HepG2 (cell line): ENCODE results near the gene POLR3K. TPM values are rescaled to one million over a fixed set of nuclear protein-coding genes. Genes with fewer than 3 reads are reported as not detected.

Experiments used
- CBX5 ChIP-seq: sonication (generic); formaldehyde crosslinking; IDR thresholded peaks from 2 replicates; pipeline ENCODE4 v1.4.0; 2020; ENCODE audit warnings: missing genetic modification reagents, borderline replicate concordance
- GLI4 ChIP-seq: sonication (generic); formaldehyde crosslinking; IDR thresholded peaks from 2 replicates; pipeline ENCODE4 v1.5.1; 2020; ENCODE audit warnings: missing genetic modification reagents, mild to moderate bottlenecking, moderate library complexity, borderline replicate concordance
- JUND ChIP-seq: sonication (generic); formaldehyde crosslinking; IDR thresholded peaks from 2 replicates; pipeline ENCODE4 v1.8.0; 2022; ENCODE audit warnings: mild to moderate bottlenecking, missing genetic modification reagents
- LCORL ChIP-seq, 2 experiments: fragments of 450-650 bp in 1 of 2; sonication (generic) in 1 of 2; formaldehyde crosslinking in 1 of 2; IDR thresholded peaks; 2 replicates each; pipeline versions ENCODE4 v1.5.0 to v1.6.1; 2017 to 2020; ENCODE audit warnings: antibody characterized with exemption in 1 of 2, missing genetic modification reagents in 1 of 2
- NFYC ChIP-seq: IDR thresholded peaks from 2 replicates; pipeline ENCODE4 v1.6.1; 2016; ENCODE audit warnings: missing genetic modification reagents, missing compliant biosample characterization
- NRL ChIP-seq: sonication (generic); formaldehyde crosslinking; IDR thresholded peaks from 2 replicates; pipeline ENCODE4 v1.5.0; 2020; ENCODE audit warnings: missing genetic modification reagents, mild to moderate bottlenecking, moderate library complexity, borderline replicate concordance
- RBM39 ChIP-seq: fragments of 200-400 bp; formaldehyde crosslinking; IDR thresholded peaks from one replicate; pipeline ENCODE4 v1.6.1; 2018; ENCODE audit warnings: antibody characterized with exemption, mild to moderate bottlenecking, low read depth, low read length; ENCODE audit not compliant: poor library complexity, severe bottlenecking
- RCOR2 ChIP-seq: IDR thresholded peaks from 2 replicates; pipeline ENCODE4 v1.6.1; 2016; ENCODE audit warnings: missing biosample characterization, missing genetic modification reagents
- ZIK1 ChIP-seq: sonication (generic); formaldehyde crosslinking; IDR thresholded peaks from 2 replicates; pipeline ENCODE4 v1.5.0; 2020; ENCODE audit warnings: mild to moderate bottlenecking, low read depth, missing genetic modification reagents, borderline replicate concordance
- ZMYM3 ChIP-seq: sonication (generic); formaldehyde crosslinking; IDR thresholded peaks from 2 replicates; pipeline ENCODE4 v1.5.1; 2020; ENCODE audit warnings: mild to moderate bottlenecking, missing genetic modification reagents
- ZNF543 ChIP-seq: sonication (generic); formaldehyde crosslinking; IDR thresholded peaks from 2 replicates; pipeline ENCODE4 v1.4.0; 2020; ENCODE audit warnings: mild to moderate bottlenecking, missing genetic modification reagents
- polyA plus RNA-seq, 8 experiments: library from polyadenylated mRNA; depleted of rRNA in 3 of 8; stranded (reverse) in 7 of 8; unstranded in 1 of 8; fragments of >200 nt; fragmentation: Illumina TruSeq in 4 of 8; extraction: Trizol in 4 of 8; gene quantifications; 2 replicates each; pipeline versions ENCODE4 v1.2.1 to v1.2.3, GENCODE V29; 2011 to 2016; ENCODE audit warnings: low read depth in 4 of 8, missing spikeins in 1 of 8, mixed read lengths in 1 of 8; ENCODE audit not compliant: insufficient read depth in 1 of 8
- total RNA-seq, 5 experiments: library from RNA; depleted of rRNA; stranded (reverse); fragments of >200 nt; fragmentation: Illumina TruSeq; extraction: Trizol; gene quantifications; 2 replicates each; pipeline ENCODE4 v1.2.3, GENCODE V29; 2016; ENCODE audit warnings: low read depth in 1 of 5
- TF ChIP-seq, protein P1 (sequence below): sonication (generic); formaldehyde crosslinking; IDR thresholded peaks from 2 replicates; pipeline ENCODE4 v1.4.0; 2020; ENCODE audit warnings: missing genetic modification reagents
- TF ChIP-seq, protein P2 (sequence below): sonication (generic); formaldehyde crosslinking; IDR thresholded peaks from 2 replicates; pipeline ENCODE4 v1.5.0; 2020; ENCODE audit warnings: mild to moderate bottlenecking, missing genetic modification reagents, borderline replicate concordance
- TF ChIP-seq, protein P3 (sequence below): sonication (generic); formaldehyde crosslinking; IDR thresholded peaks from 2 replicates; pipeline ENCODE4 v1.4.0; 2020; ENCODE audit warnings: missing genetic modification reagents
- TF ChIP-seq, protein P4 (sequence below): sonication (generic); formaldehyde crosslinking; IDR thresholded peaks from 2 replicates; pipeline ENCODE4 v1.4.0; 2020; ENCODE audit warnings: missing genetic modification reagents
- TF ChIP-seq, protein P5 (sequence below): sonication (generic); formaldehyde crosslinking; IDR thresholded peaks from 2 replicates; pipeline ENCODE4 v1.4.0; 2020; ENCODE audit warnings: missing genetic modification reagents

Gene POLR3K
- total and polyA plus RNA-seq, 2 of the 13 experiments (the other 11 are each of a cell fraction or from before 2014, with no cell fraction given), result 14.8 to 18.8 TPM

GRCh38 chr16:72561-73548, 19.4 kb upstream of the POLR3K start, which contains the start of gene RHBDF1 (continued):
- TF ChIP-seq ZMYM3 (peak; percentile 97), LCORL (IDR thresholded peaks at IDR 0.05) (no peak), LCORL (CRISPR knock-in tag; IDR thresholded peaks at IDR 0.05) (peak; percentile 55; the same call in 1 of the 2 replicates), RCOR2 (peak; percentile 62; the same call in 1 of the 2 replicates), ZNF543 (peak; percentile 99), CBX5 (CRISPR knock-in tag) (no peak), NFYC (CRISPR knock-in tag) (no peak), NRL (CRISPR knock-in tag) (peak; percentile 24; the same call in 1 of the 2 replicates), JUND (CRISPR knock-in tag) (peak; percentile 98), GLI4 (CRISPR knock-in tag) (no peak), RBM39 (peak; percentile 68), ZIK1 (CRISPR knock-in tag) (0 out of 2 replicates have a peak, but pooled peaks have one; percentile 38)
- TF ChIP-seq, protein P1, sequence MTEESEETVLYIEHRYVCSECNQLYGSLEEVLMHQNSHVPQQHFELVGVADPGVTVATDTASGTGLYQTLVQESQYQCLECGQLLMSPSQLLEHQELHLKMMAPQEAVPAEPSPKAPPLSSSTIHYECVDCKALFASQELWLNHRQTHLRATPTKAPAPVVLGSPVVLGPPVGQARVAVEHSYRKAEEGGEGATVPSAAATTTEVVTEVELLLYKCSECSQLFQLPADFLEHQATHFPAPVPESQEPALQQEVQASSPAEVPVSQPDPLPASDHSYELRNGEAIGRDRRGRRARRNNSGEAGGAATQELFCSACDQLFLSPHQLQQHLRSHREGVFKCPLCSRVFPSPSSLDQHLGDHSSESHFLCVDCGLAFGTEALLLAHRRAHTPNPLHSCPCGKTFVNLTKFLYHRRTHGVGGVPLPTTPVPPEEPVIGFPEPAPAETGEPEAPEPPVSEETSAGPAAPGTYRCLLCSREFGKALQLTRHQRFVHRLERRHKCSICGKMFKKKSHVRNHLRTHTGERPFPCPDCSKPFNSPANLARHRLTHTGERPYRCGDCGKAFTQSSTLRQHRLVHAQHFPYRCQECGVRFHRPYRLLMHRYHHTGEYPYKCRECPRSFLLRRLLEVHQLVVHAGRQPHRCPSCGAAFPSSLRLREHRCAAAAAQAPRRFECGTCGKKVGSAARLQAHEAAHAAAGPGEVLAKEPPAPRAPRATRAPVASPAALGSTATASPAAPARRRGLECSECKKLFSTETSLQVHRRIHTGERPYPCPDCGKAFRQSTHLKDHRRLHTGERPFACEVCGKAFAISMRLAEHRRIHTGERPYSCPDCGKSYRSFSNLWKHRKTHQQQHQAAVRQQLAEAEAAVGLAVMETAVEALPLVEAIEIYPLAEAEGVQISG (CRISPR knock-in tag), result peak; percentile 15; the same call in 1 of the 2 replicates
- TF ChIP-seq, protein P2, sequence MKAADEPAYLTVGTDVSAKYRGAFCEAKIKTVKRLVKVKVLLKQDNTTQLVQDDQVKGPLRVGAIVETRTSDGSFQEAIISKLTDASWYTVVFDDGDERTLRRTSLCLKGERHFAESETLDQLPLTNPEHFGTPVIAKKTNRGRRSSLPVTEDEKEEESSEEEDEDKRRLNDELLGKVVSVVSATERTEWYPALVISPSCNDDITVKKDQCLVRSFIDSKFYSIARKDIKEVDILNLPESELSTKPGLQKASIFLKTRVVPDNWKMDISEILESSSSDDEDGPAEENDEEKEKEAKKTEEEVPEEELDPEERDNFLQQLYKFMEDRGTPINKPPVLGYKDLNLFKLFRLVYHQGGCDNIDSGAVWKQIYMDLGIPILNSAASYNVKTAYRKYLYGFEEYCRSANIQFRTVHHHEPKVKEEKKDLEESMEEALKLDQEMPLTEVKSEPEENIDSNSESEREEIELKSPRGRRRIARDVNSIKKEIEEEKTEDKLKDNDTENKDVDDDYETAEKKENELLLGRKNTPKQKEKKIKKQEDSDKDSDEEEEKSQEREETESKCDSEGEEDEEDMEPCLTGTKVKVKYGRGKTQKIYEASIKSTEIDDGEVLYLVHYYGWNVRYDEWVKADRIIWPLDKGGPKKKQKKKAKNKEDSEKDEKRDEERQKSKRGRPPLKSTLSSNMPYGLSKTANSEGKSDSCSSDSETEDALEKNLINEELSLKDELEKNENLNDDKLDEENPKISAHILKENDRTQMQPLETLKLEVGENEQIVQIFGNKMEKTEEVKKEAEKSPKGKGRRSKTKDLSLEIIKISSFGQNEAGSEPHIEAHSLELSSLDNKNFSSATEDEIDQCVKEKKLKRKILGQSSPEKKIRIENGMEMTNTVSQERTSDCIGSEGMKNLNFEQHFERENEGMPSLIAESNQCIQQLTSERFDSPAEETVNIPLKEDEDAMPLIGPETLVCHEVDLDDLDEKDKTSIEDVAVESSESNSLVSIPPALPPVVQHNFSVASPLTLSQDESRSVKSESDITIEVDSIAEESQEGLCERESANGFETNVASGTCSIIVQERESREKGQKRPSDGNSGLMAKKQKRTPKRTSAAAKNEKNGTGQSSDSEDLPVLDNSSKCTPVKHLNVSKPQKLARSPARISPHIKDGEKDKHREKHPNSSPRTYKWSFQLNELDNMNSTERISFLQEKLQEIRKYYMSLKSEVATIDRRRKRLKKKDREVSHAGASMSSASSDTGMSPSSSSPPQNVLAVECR, result peak; percentile 38; the same call in 1 of the 2 replicates
- TF ChIP-seq, protein P3, sequence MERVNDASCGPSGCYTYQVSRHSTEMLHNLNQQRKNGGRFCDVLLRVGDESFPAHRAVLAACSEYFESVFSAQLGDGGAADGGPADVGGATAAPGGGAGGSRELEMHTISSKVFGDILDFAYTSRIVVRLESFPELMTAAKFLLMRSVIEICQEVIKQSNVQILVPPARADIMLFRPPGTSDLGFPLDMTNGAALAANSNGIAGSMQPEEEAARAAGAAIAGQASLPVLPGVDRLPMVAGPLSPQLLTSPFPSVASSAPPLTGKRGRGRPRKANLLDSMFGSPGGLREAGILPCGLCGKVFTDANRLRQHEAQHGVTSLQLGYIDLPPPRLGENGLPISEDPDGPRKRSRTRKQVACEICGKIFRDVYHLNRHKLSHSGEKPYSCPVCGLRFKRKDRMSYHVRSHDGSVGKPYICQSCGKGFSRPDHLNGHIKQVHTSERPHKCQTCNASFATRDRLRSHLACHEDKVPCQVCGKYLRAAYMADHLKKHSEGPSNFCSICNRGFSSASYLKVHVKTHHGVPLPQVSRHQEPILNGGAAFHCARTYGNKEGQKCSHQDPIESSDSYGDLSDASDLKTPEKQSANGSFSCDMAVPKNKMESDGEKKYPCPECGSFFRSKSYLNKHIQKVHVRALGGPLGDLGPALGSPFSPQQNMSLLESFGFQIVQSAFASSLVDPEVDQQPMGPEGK (CRISPR knock-in tag), result peak; percentile 67
- TF ChIP-seq, protein P4, sequence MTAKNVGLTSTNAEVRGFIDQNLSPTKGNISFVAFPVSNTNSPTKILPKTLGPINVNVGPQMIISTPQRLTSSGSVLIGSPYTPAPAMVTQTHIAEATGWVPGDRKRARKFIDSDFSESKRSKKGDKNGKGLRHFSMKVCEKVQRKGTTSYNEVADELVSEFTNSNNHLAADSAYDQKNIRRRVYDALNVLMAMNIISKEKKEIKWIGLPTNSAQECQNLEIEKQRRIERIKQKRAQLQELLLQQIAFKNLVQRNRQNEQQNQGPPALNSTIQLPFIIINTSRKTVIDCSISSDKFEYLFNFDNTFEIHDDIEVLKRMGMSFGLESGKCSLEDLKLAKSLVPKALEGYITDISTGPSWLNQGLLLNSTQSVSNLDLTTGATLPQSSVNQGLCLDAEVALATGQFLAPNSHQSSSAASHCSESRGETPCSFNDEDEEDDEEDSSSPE (CRISPR knock-in tag), result peak; percentile 30; the same call in 1 of the 2 replicates
- TF ChIP-seq, protein P5, sequence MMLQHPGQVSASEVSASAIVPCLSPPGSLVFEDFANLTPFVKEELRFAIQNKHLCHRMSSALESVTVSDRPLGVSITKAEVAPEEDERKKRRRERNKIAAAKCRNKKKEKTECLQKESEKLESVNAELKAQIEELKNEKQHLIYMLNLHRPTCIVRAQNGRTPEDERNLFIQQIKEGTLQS (CRISPR knock-in tag), result peak; percentile 98
